ENCODE measurements around the gene FAM20C.

GRCh38 chr7:194252-195009, 2.1 kb downstream of the FAM20C start:
- peak; percentile 73 for TF ChIP-seq GATA2 (IDR thresholded peaks at IDR 0.05; ENCODE audit: low read depth, low read length)
- no peak for TF ChIP-seq GATA3 (IDR thresholded peaks at IDR 0.05; ENCODE audit: low read depth, low read length)
